ENCODE results near the gene MPHOSPH9.

DNA sequence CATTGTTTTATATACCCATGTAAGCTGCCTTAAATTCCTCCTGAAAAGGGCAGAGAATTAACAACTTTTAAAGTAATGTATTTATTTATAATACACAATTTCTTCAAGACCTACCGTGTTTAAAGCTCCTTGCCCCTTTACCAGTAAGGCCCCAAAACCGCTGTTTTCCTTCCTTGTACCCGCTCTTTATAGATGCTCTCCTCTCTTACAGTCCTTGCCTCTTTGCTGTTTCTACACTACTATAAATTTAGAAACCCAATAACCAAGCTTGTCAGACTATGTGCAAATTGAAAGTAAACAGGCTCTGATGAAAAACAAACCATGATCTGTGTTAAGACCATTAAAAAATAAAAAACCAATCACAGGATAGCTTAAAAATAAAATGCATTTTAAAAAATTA is 3.9 kb downstream of the MPHOSPH9 start:
- TF ChIP-seq CTCF (conservative IDR thresholded peaks at IDR 0.05; ENCODE audit: low read depth, low read length), result no peak
- TF ChIP-seq, protein P1, sequence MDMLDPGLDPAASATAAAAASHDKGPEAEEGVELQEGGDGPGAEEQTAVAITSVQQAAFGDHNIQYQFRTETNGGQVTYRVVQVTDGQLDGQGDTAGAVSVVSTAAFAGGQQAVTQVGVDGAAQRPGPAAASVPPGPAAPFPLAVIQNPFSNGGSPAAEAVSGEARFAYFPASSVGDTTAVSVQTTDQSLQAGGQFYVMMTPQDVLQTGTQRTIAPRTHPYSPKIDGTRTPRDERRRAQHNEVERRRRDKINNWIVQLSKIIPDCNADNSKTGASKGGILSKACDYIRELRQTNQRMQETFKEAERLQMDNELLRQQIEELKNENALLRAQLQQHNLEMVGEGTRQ (IDR thresholded peaks at IDR 0.05; ENCODE audit: low read depth, low read length), result no peak
- TF ChIP-seq POLR2A (IDR thresholded peaks at IDR 0.05; ENCODE audit: low read depth, low read length), result no peak
- TF ChIP-seq RCOR1 (IDR thresholded peaks at IDR 0.05; ENCODE audit: insufficient replicate concordance, low read length), result no peak
- no peak for TF ChIP-seq MAFK (IDR thresholded peaks at IDR 0.05; ENCODE audit: low read depth, low read length)
- TF ChIP-seq CEBPB (IDR thresholded peaks at IDR 0.05; ENCODE audit: low read depth, low read length), result no peak
- no peak for TF ChIP-seq RFX5 (IDR thresholded peaks at IDR 0.05; ENCODE audit: low read depth, low read length)
- no peak for TF ChIP-seq SMC3 (IDR thresholded peaks at IDR 0.05; ENCODE audit: low read depth, low read length)
- no peak for TF ChIP-seq BHLHE40 (IDR thresholded peaks at IDR 0.05; ENCODE audit: low read depth, low read length)
- no peak for TF ChIP-seq FOS (IDR thresholded peaks at IDR 0.05; ENCODE audit: low read depth, low read length)
- TF ChIP-seq RAD21 (IDR thresholded peaks at IDR 0.05; ENCODE audit: low read length), result no peak
- TF ChIP-seq CHD1 (IDR thresholded peaks at IDR 0.05; ENCODE audit: low read depth, low read length), result no peak
- TF ChIP-seq ELK1 (IDR thresholded peaks at IDR 0.05; ENCODE audit: borderline replicate concordance, low read depth, low read length), result no peak
- no peak for TF ChIP-seq MXI1 (IDR thresholded peaks at IDR 0.05; ENCODE audit: borderline replicate concordance, low read depth, low read length)

Data from IMR-90 (cell line).